SU-DHL-6 (cell line): ENCODE measurements around the gene SULF2.

Experiments
- EZH2phosphoT487 ChIP-seq: fragments of 200-600 bp; sonication (generic), shearing (Covaris generic); conservative IDR thresholded peaks from 2 replicates; pipeline ENCODE4 v1.6.1; 2018; ENCODE audit warnings: mild to moderate bottlenecking, antibody characterized with exemption, low read length, moderate library complexity, mixed read lengths
- TF ChIP-seq, protein P1 (sequence below): fragments of 200-600 bp; sonication (generic); IDR thresholded peaks from one replicate; pipeline ENCODE4 v1.5.1; 2017; ENCODE audit warnings: antibody characterized with exemption, mild to moderate bottlenecking, low read length, moderate library complexity; ENCODE audit not compliant: insufficient read depth, poor library complexity, severe bottlenecking

DNA sequence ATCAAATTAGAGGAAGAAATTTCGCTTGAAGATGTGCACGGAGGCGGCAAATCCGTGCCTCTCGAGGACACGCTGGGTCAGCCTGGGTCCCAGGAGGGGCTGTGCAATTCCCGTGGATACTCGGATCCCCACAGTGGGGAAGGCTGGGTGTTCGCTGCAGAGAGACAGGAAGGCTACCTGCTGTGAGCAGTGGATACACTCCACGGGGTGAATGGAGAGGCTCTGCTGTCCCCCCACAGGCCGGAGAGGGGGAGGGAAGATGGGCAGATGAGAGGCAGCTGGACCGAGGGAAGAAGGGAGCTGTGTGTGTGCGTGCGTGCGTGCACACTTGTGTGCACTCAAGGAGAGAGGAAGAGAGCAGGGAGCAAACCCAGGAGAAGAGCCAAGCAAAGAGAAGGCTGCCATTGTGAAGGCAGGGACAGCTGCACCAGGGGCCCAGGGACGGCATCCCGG lies 57.3 kb downstream of the SULF2 start:
- TF ChIP-seq, protein P1, sequence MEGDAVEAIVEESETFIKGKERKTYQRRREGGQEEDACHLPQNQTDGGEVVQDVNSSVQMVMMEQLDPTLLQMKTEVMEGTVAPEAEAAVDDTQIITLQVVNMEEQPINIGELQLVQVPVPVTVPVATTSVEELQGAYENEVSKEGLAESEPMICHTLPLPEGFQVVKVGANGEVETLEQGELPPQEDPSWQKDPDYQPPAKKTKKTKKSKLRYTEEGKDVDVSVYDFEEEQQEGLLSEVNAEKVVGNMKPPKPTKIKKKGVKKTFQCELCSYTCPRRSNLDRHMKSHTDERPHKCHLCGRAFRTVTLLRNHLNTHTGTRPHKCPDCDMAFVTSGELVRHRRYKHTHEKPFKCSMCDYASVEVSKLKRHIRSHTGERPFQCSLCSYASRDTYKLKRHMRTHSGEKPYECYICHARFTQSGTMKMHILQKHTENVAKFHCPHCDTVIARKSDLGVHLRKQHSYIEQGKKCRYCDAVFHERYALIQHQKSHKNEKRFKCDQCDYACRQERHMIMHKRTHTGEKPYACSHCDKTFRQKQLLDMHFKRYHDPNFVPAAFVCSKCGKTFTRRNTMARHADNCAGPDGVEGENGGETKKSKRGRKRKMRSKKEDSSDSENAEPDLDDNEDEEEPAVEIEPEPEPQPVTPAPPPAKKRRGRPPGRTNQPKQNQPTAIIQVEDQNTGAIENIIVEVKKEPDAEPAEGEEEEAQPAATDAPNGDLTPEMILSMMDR, result no peak
- no peak for TF ChIP-seq EZH2phosphoT487
